GM21737 (cell line): ENCODE measurements around the gene PGA4.
"Not testable (repeated sequence)": the region's sequence is repeated elsewhere in the genome, so short reads cannot be mapped to it uniquely, and the experiment has no call there.

ENCODE experiments used
- ATAC-seq: cut with Tn5 transposase; IDR thresholded peaks from one replicate; pipeline ENCODE4 v1.9.1; 2021; ENCODE audit warnings: mild to moderate bottlenecking, moderate library complexity; ENCODE audit not compliant: unreplicated experiment

PGA4 gene

GRCh38 chr11:61222047-61222446 lies at the start of gene PGA4:
Gene PGA4, plus strand, starts transcription at chr11:61222347. Its CDS starts 54 bp downstream, at chr11:61222401.
- ATAC-seq: not testable (repeated sequence)

- no peak for ATAC-seq
Observed at GRCh38 chr11:61172356-61172755, 49.8 kb upstream of the PGA4 start.

- ATAC-seq: no peak
Observed at GRCh38 chr11:61172888-61173287, 49.3 kb upstream of the PGA4 start.

- ATAC-seq: no peak
Observed at GRCh38 chr11:61173456-61173855, 48.7 kb upstream of the PGA4 start.

GRCh38 chr11:61174273-61174672 lies 47.9 kb upstream of the PGA4 start:
- ATAC-seq: no peak

GRCh38 chr11:61174949-61175348 lies 47.2 kb upstream of the PGA4 start:
- no peak for ATAC-seq

- no peak for ATAC-seq
Observed at GRCh38 chr11:61176446-61176845, 45.7 kb upstream of the PGA4 start.

- not testable (repeated sequence) for ATAC-seq
Observed at GRCh38 chr11:61180205-61180604, 41.9 kb upstream of the PGA4 start.

- no peak for ATAC-seq
Observed at GRCh38 chr11:61181489-61181888, 40.7 kb upstream of the PGA4 start.

GRCh38 chr11:61183645-61184044 lies 38.5 kb upstream of the PGA4 start:
- ATAC-seq: no peak

- ATAC-seq: no peak
Observed at GRCh38 chr11:61186504-61186903, 35.6 kb upstream of the PGA4 start.

- ATAC-seq: no peak
Observed at GRCh38 chr11:61187505-61188130, 34.5 kb upstream of the PGA4 start.

GRCh38 chr11:61189933-61190332 lies 32.2 kb upstream of the PGA4 start:
- no peak for ATAC-seq

- ATAC-seq: no peak
Observed at GRCh38 chr11:61193596-61193995, 28.6 kb upstream of the PGA4 start.

- ATAC-seq: no peak
Observed at GRCh38 chr11:61194169-61194671, 27.9 kb upstream of the PGA4 start.

GRCh38 chr11:61194981-61195695 lies 27.0 kb upstream of the PGA4 start:
- no peak for ATAC-seq

- no peak for ATAC-seq
Observed at GRCh38 chr11:61195719-61196118, 26.4 kb upstream of the PGA4 start.

- ATAC-seq: no peak
Observed at GRCh38 chr11:61198361-61198760, 23.8 kb upstream of the PGA4 start.

GRCh38 chr11:61198948-61199523 lies 23.1 kb upstream of the PGA4 start:
- no peak for ATAC-seq

GRCh38 chr11:61201476-61201875 lies 20.7 kb upstream of the PGA4 start:
- ATAC-seq: no peak

- ATAC-seq: not testable (repeated sequence)
Observed at GRCh38 chr11:61202950-61203746, 19.0 kb upstream of the PGA4 start, which contains the start of gene PGA3. Gene PGA3, plus strand, starts transcription at chr11:61203515. Its CDS starts 50 bp downstream, at chr11:61203565.
